ENCODE results near the gene BRIP1. TPM values are rescaled to one million over a fixed set of nuclear protein-coding genes. Genes with fewer than 3 reads are reported as not detected.

Gene BRIP1
- total RNA-seq, 1 donor = 22.9 TPM

- no peak overlapping the region for H3K4me3 ChIP-seq (ENCODE audit: low read depth, low read length)
- TF ChIP-seq, protein P1, sequence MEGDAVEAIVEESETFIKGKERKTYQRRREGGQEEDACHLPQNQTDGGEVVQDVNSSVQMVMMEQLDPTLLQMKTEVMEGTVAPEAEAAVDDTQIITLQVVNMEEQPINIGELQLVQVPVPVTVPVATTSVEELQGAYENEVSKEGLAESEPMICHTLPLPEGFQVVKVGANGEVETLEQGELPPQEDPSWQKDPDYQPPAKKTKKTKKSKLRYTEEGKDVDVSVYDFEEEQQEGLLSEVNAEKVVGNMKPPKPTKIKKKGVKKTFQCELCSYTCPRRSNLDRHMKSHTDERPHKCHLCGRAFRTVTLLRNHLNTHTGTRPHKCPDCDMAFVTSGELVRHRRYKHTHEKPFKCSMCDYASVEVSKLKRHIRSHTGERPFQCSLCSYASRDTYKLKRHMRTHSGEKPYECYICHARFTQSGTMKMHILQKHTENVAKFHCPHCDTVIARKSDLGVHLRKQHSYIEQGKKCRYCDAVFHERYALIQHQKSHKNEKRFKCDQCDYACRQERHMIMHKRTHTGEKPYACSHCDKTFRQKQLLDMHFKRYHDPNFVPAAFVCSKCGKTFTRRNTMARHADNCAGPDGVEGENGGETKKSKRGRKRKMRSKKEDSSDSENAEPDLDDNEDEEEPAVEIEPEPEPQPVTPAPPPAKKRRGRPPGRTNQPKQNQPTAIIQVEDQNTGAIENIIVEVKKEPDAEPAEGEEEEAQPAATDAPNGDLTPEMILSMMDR (IDR thresholded peaks at IDR 0.05; ENCODE audit: insufficient read depth, low read depth, low read length) = no peak
- no peak for DNase-seq (ENCODE audit: low read depth)
These were observed 160.9 kb downstream of the BRIP1 start for GRCh38 chr17:61702450-61702849.

DNA sequence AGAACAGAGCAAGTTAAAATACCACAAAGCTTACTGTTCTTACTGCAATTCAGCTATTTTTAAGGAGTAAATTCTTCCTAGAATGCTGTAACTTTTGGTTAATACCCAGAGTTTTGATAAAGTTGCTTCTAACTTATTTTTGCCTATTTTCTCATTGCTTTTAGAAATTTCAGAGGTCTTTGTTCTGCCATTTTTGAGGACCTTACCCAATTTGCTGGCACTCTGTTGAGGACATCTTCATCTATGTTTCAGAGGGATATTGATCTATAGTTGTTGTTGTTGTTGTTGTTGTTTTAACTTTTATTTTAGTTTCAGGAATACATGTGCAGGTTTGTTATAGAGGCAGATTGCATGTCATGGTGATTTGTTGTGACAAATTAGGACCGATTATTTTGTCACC is 161.3 kb downstream of the BRIP1 start:
- TF ChIP-seq, protein P1 (IDR thresholded peaks at IDR 0.05; ENCODE audit: insufficient read depth, low read depth, low read length) = no peak
- no peak for DNase-seq (ENCODE audit: low read depth)
- no peak overlapping the region for H3K4me3 ChIP-seq (ENCODE audit: low read depth, low read length)

DNA sequence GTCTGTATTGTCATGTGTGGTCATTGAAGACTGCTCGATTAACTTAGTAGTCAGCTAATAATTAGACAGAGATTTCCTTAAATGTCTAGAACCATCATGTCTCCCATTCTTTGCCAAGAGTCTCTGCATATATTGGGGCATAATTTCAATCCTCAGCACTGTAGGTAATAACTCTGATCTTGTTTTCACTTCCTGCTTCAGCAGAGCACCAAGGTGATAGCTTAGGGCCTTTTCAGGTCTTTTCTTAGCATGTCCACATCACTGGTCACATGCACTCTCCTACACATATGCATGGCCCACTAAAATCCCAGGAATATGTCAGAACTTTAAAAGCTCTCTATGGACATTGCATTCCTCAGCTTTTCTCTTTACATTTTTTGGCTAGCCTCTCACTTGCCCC is 162.0 kb downstream of the BRIP1 start:
- H3K4me3 ChIP-seq (ENCODE audit: low read depth, low read length) = no peak overlapping the region
- no peak for DNase-seq (ENCODE audit: low read depth)
- TF ChIP-seq, protein P1 (IDR thresholded peaks at IDR 0.05; ENCODE audit: insufficient read depth, low read depth, low read length) = no peak

- H3K4me3 ChIP-seq (ENCODE audit: low read depth, low read length) = no peak overlapping the region
- peak; percentile 5 for DNase-seq (ENCODE audit: low read depth)
- TF ChIP-seq, protein P1 (IDR thresholded peaks at IDR 0.05; ENCODE audit: insufficient read depth, low read depth, low read length) = no peak
These were observed 163.1 kb downstream of the BRIP1 start for GRCh38 chr17:61700252-61700651.

DNA sequence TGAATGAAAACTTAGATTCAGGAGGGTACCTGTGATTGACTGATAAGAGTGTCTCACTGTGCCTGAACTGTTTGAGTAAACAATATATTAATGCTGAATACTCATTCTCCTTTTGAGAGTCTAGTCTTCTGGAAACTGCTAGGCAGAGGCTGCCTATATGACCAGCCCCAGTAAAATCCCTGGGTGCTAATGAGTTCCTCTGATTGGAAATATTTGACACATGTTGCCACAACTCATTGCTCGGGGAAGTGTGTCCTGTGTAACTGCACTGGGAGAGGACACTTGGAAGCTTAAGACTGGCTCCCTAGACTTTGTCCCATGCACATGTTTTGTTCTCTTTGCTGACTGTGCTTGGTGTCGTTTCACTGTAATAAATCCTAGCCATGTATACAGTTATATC is 163.6 kb downstream of the BRIP1 start:
- no peak for DNase-seq (ENCODE audit: low read depth)
- H3K4me3 ChIP-seq (ENCODE audit: low read depth, low read length) = no peak overlapping the region
- TF ChIP-seq, protein P1 (IDR thresholded peaks at IDR 0.05; ENCODE audit: insufficient read depth, low read depth, low read length) = no peak

DNA sequence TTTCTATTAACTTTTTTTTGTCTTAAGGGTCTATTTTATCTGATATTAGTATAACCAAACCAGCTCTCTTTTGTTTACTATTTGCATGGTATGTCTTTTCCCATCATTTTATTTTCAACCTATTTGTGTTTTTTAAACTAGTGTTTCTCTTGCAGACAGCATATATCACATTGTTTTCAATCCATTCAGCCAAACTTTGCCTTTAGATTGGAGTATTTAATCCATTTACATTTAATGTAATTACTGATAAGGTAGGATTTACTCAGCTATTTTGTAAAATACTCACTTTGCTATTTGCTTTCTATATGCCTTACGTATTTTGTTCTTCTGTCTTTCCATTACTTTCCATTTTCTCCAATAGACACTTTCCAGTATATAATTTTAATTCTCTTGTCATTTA is 164.3 kb downstream of the BRIP1 start:
- DNase-seq (ENCODE audit: low read depth) = no peak
- TF ChIP-seq, protein P1 (IDR thresholded peaks at IDR 0.05; ENCODE audit: insufficient read depth, low read depth, low read length) = no peak
- no peak overlapping the region for H3K4me3 ChIP-seq (ENCODE audit: low read depth, low read length)

DNA sequence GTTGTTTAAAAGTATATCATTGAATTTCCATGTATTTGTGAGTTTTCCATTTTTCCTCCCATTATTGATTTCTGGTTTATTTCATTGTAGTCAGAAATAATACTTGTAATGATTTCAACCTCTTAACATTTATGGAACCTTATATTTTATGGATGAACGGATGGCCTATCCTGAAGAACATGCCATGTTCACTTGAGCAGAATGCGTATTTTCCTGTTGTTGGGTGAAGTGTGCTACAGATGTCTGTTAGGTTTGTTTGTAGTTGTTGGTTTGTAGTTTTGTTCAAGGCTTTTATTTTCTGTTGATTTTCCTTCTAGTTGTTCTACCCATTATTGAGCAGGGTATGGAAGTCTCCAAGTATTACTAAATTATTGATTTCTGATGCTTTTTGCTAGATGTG is 165.1 kb downstream of the BRIP1 start:
- H3K4me3 ChIP-seq (ENCODE audit: low read depth, low read length) = no peak overlapping the region
- DNase-seq (ENCODE audit: low read depth) = no peak
- TF ChIP-seq, protein P1 (IDR thresholded peaks at IDR 0.05; ENCODE audit: insufficient read depth, low read depth, low read length) = no peak

Data from fibroblast of villous mesenchyme (primary cell).